Stimulated activated naive CD8-positive, alpha-beta T cell treated with anti-CD3 and anti-CD28 coated beads, Interleukin-15, amount 100 ng/mL, for 72 hours (primary cell): ENCODE data around the gene DGKZ.
A peak's percentile ranks its signal among the peaks of the same experiment; 100 is the strongest.

Experiments
- ATAC-seq: fragments of 150-1000 bp; cut with Tn5 transposase; 2 replicates; pipeline ENCODE4 v1.10.0; 2021; ENCODE audit warnings: mild to moderate bottlenecking, moderate library complexity
- DNase-seq, 2 donors: peaks; one replicate each; pipeline ENCODE4 v3.0.0; 2021 to 2022
- H3K27ac Mint-ChIP-seq, 2 donors: one replicate each; pipeline ENCODE4 v1.8.0; 2022; ENCODE audit warnings: mild to moderate bottlenecking in 2 of 2, mixed read lengths in 2 of 2, moderate library complexity in 2 of 2
- H3K27me3 Mint-ChIP-seq: one replicate; pipeline ENCODE4 v1.8.0; 2022; ENCODE audit warnings: mixed read lengths
- H3K4me1 Mint-ChIP-seq: one replicate; pipeline ENCODE4 v1.8.0; 2022; ENCODE audit warnings: mild to moderate bottlenecking, mixed read lengths
- H3K4me3 Mint-ChIP-seq, 2 donors: one replicate each; pipeline ENCODE4 v1.8.0; 2022; ENCODE audit warnings: mild to moderate bottlenecking in 2 of 2, mixed read lengths in 2 of 2, moderate library complexity in 1 of 2
- H3K9me3 Mint-ChIP-seq, 2 donors: one replicate each; pipeline ENCODE4 v1.8.0; 2022; ENCODE audit warnings: mixed read lengths in 2 of 2

Gene DGKZ

GRCh38 chr11:46315783-46316563 lies 31.3 kb upstream of the DGKZ start:
- ATAC-seq (peak; percentile 5), DNase-seq (no peak)
- H3K4me3 Mint-ChIP-seq = no peak overlapping the region
- no peaks in the 10 kb centered on the region for H3K9me3 Mint-ChIP-seq
- no peaks in the 10 kb centered on the region for H3K27me3 Mint-ChIP-seq
- H3K4me1 Mint-ChIP-seq = peaks cover 29% of the 10 kb centered on the region
- H3K27ac Mint-ChIP-seq = no peak overlapping the region

- H3K4me1 Mint-ChIP-seq = peaks cover 29% of the 10 kb centered on the region
- peak overlapping the region; percentile 68 to 75 for H3K4me3 Mint-ChIP-seq
- no peak for ATAC-seq
- H3K9me3 Mint-ChIP-seq = no peaks in the 10 kb centered on the region
- H3K27me3 Mint-ChIP-seq = no peaks in the 10 kb centered on the region
- no peak for DNase-seq
- peak overlapping the region; percentile 95 to 98 for H3K27ac Mint-ChIP-seq
Observed at GRCh38 chr11:46319074-46319453, 28.2 kb upstream of the DGKZ start.

GRCh38 chr11:46321757-46322156 lies 25.5 kb upstream of the DGKZ start:
- no peaks in the 10 kb centered on the region for H3K27me3 Mint-ChIP-seq
- H3K4me3 Mint-ChIP-seq = no peak overlapping the region
- DNase-seq (no peak), ATAC-seq (no peak)
- H3K9me3 Mint-ChIP-seq = no peaks in the 10 kb centered on the region
- no peak overlapping the region for H3K27ac Mint-ChIP-seq
- H3K4me1 Mint-ChIP-seq = peaks cover 21% of the 10 kb centered on the region

GRCh38 chr11:46322759-46323158 lies 24.5 kb upstream of the DGKZ start:
- Mint-ChIP-seq H3K27me3 (no peaks in the 10 kb centered on the region), H3K4me3 (no peak overlapping the region), H3K9me3 (no peaks in the 10 kb centered on the region), H3K27ac (no peak overlapping the region), H3K4me1 (peaks cover 21% of the 10 kb centered on the region)
- ATAC-seq (no peak), DNase-seq (peak in 1 of 2 donors; percentile 27)

GRCh38 chr11:46326813-46327416 lies 20.3 kb upstream of the DGKZ start:
- H3K4me3 Mint-ChIP-seq = no peak overlapping the region
- H3K27ac Mint-ChIP-seq = no peak overlapping the region
- peaks cover 20% of the 10 kb centered on the region for H3K4me1 Mint-ChIP-seq
- no peaks in the 10 kb centered on the region for H3K27me3 Mint-ChIP-seq
- no peak for DNase-seq
- ATAC-seq = no peak
- no peaks in the 10 kb centered on the region for H3K9me3 Mint-ChIP-seq

- H3K4me3 Mint-ChIP-seq = no peak overlapping the region
- no peak overlapping the region for H3K27ac Mint-ChIP-seq
- no peaks in the 10 kb centered on the region for H3K27me3 Mint-ChIP-seq
- ATAC-seq = no peak
- H3K4me1 Mint-ChIP-seq = peaks cover 26% of the 10 kb centered on the region
- DNase-seq = no peak
- no peaks in the 10 kb centered on the region for H3K9me3 Mint-ChIP-seq
Observed at GRCh38 chr11:46327829-46328228, 19.4 kb upstream of the DGKZ start.

- H3K27me3 Mint-ChIP-seq = no peaks in the 10 kb centered on the region
- peaks cover 45% of the 10 kb centered on the region for H3K4me1 Mint-ChIP-seq
- H3K4me3 Mint-ChIP-seq = peak overlapping the region; percentile 57 to 65
- ATAC-seq (no peak), DNase-seq (no peak)
- H3K9me3 Mint-ChIP-seq = no peaks in the 10 kb centered on the region
- no peak overlapping the region for H3K27ac Mint-ChIP-seq
Observed at GRCh38 chr11:46330154-46330553, 17.1 kb upstream of the DGKZ start.

- peak overlapping the region; percentile 57 to 65 for H3K4me3 Mint-ChIP-seq
- ATAC-seq (no peak), DNase-seq (no peak)
- peaks cover 51% of the 10 kb centered on the region for H3K4me1 Mint-ChIP-seq
- H3K9me3 Mint-ChIP-seq = no peaks in the 10 kb centered on the region
- peak overlapping the region; percentile 28 to 74 for H3K27ac Mint-ChIP-seq
- H3K27me3 Mint-ChIP-seq = no peaks in the 10 kb centered on the region
Observed at GRCh38 chr11:46330563-46331281, 16.5 kb upstream of the DGKZ start.

- ATAC-seq = peak; percentile 58
- H3K4me1 Mint-ChIP-seq = peaks cover 56% of the 10 kb centered on the region
- H3K9me3 Mint-ChIP-seq = no peaks in the 10 kb centered on the region
- peak overlapping the region; percentile 28 to 74 for H3K27ac Mint-ChIP-seq
- no peak for DNase-seq
- H3K4me3 Mint-ChIP-seq = peak overlapping the region; percentile 57 to 65
- H3K27me3 Mint-ChIP-seq = no peaks in the 10 kb centered on the region
Observed at GRCh38 chr11:46331282-46331984, 15.8 kb upstream of the DGKZ start.

- no peaks in the 10 kb centered on the region for H3K27me3 Mint-ChIP-seq
Observed at GRCh38 chr11:46332093-46332567, 15.1 kb upstream of the DGKZ start.

GRCh38 chr11:46332568-46333393 lies 14.5 kb upstream of the DGKZ start:
- DNase-seq = peak; percentile 44 to 56
- Mint-ChIP-seq H3K27me3 (no peaks in the 10 kb centered on the region), H3K27ac (no peak overlapping the region), H3K4me1 (peaks cover 61% of the 10 kb centered on the region), H3K4me3 (peak overlapping the region; percentile 70 to 87), H3K9me3 (no peaks in the 10 kb centered on the region)
- peak; percentile 60 for ATAC-seq

More at GRCh38 chr11:46332093-46332567, 15.1 kb upstream of the DGKZ start:
- H3K4me3 Mint-ChIP-seq = peak overlapping the region; percentile 57 to 87
- DNase-seq = no peak
- H3K9me3 Mint-ChIP-seq = no peaks in the 10 kb centered on the region
- no peak for ATAC-seq
- no peak overlapping the region for H3K27ac Mint-ChIP-seq
- peaks cover 56% of the 10 kb centered on the region for H3K4me1 Mint-ChIP-seq

GRCh38 chr11:46333394-46333947 lies 13.8 kb upstream of the DGKZ start:
- Mint-ChIP-seq H3K27me3 (no peaks in the 10 kb centered on the region), H3K4me3 (peak overlapping the region; percentile 70 to 87), H3K27ac (peak overlapping the region in 1 of 2 donors; percentile 34), H3K4me1 (peaks cover 66% of the 10 kb centered on the region), H3K9me3 (no peaks in the 10 kb centered on the region)
- DNase-seq = no peak
- ATAC-seq = peak; percentile 11

GRCh38 chr11:46334211-46334610 lies 13.1 kb upstream of the DGKZ start:
- Mint-ChIP-seq H3K4me1 (peaks cover 74% of the 10 kb centered on the region), H3K27me3 (no peaks in the 10 kb centered on the region), H3K4me3 (peak overlapping the region in 1 of 2 donors; percentile 87), H3K27ac (no peak overlapping the region), H3K9me3 (no peaks in the 10 kb centered on the region)
- ATAC-seq = no peak
- no peak for DNase-seq

- ATAC-seq (no peak), DNase-seq (no peak)
- H3K9me3 Mint-ChIP-seq = no peaks in the 10 kb centered on the region
- peak overlapping the region in 1 of 2 donors; percentile 55 for H3K27ac Mint-ChIP-seq
- no peaks in the 10 kb centered on the region for H3K27me3 Mint-ChIP-seq
- peaks cover 70% of the 10 kb centered on the region for H3K4me1 Mint-ChIP-seq
- H3K4me3 Mint-ChIP-seq = no peak overlapping the region
Observed at GRCh38 chr11:46335271-46335670, 12.0 kb upstream of the DGKZ start.
